NT2/D1 (cell line): ENCODE results near the gene IQGAP1.

Source experiments
- SUZ12 ChIP-seq: IDR thresholded peaks from 2 replicates; pipeline ENCODE4 v1.6.1; 2011; ENCODE audit not compliant: insufficient read length, insufficient read depth; ENCODE audit errors: extremely low read depth
- YY1 ChIP-seq: IDR thresholded peaks from 2 replicates; pipeline ENCODE4 v1.6.1; 2011; ENCODE audit not compliant: insufficient read length, insufficient read depth

GRCh38 chr15:90348456-90348855 is 39.6 kb upstream of the IQGAP1 start:
- TF ChIP-seq YY1: no peak
- no peak for TF ChIP-seq SUZ12
